Measurements from ENCODE around the gene ABCB10.

DNA sequence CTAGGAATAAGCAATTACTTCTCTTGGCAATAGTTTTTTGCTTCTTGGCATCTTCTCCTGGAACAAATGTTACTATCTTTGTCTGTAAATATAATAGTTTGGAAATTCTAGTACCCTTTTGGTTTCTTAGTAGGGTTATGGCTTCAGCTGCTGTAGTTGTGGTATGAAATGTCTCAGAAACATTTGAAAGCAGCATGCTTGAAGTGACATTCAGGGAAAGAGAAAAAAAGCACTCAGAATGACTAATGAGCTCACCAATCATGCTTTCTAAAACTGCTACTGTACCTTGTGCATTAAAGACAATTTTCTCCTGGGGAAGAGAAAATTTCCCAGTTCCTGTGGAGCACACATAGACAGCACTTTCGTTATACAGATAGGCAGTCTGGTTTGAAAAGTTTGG lies 71.3 kb downstream of the ABCB10 start:
- TF ChIP-seq, protein P1, sequence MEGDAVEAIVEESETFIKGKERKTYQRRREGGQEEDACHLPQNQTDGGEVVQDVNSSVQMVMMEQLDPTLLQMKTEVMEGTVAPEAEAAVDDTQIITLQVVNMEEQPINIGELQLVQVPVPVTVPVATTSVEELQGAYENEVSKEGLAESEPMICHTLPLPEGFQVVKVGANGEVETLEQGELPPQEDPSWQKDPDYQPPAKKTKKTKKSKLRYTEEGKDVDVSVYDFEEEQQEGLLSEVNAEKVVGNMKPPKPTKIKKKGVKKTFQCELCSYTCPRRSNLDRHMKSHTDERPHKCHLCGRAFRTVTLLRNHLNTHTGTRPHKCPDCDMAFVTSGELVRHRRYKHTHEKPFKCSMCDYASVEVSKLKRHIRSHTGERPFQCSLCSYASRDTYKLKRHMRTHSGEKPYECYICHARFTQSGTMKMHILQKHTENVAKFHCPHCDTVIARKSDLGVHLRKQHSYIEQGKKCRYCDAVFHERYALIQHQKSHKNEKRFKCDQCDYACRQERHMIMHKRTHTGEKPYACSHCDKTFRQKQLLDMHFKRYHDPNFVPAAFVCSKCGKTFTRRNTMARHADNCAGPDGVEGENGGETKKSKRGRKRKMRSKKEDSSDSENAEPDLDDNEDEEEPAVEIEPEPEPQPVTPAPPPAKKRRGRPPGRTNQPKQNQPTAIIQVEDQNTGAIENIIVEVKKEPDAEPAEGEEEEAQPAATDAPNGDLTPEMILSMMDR (IDR thresholded peaks at IDR 0.05), result no peak
- TF ChIP-seq POLR2A (IDR thresholded peaks at IDR 0.05) (no peak), EP300 (IDR thresholded peaks at IDR 0.05) (no peak)

Measured in ovary (tissue), 3 donors.